ENCODE data around the gene TTC4.

DNA sequence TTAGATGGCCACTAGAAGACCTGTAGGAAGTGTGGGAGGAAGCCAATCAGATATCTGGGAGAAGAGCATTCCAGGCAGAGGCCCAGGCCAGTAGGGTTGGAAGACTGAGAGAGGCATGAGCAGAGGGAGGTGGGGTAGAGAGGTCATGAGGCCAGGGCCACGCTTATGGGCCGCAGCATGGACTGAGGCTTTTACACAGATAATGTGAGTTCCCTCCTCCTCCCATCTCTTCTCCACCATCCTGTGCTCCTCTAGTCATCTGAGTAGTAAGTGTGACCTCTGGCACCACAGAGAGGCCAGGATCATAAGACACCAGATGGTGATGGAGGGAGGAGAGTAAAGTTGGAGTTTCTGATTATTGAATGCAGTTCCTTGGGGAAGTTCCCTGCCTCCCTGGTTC lies 68.4 kb downstream of the TTC4 start:
- TF ChIP-seq POLR2A (IDR thresholded peaks at IDR 0.05) (no peak), POLR2AphosphoS5 (IDR thresholded peaks at IDR 0.05) (no peak)
- TF ChIP-seq, protein P1, sequence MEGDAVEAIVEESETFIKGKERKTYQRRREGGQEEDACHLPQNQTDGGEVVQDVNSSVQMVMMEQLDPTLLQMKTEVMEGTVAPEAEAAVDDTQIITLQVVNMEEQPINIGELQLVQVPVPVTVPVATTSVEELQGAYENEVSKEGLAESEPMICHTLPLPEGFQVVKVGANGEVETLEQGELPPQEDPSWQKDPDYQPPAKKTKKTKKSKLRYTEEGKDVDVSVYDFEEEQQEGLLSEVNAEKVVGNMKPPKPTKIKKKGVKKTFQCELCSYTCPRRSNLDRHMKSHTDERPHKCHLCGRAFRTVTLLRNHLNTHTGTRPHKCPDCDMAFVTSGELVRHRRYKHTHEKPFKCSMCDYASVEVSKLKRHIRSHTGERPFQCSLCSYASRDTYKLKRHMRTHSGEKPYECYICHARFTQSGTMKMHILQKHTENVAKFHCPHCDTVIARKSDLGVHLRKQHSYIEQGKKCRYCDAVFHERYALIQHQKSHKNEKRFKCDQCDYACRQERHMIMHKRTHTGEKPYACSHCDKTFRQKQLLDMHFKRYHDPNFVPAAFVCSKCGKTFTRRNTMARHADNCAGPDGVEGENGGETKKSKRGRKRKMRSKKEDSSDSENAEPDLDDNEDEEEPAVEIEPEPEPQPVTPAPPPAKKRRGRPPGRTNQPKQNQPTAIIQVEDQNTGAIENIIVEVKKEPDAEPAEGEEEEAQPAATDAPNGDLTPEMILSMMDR (IDR thresholded peaks at IDR 0.05): no peak
